BJ (cell line): ENCODE data around the gene ZNF771. TPM values are rescaled to one million over a fixed set of nuclear protein-coding genes. Genes with fewer than 3 reads are reported as not detected.

ENCODE experiments used
- CTCF ChIA-PET: fragments of 350-600 bp; formaldehyde crosslinking; extraction: SDS; loops from one replicate; lab custom pipeline; 2021; ENCODE audit warnings: antibody characterized with exemption, inconsistent platforms; lab: Yijun Ruan, JAX
- POLR2A ChIA-PET: fragments of 300-600 bp; sonication (Branson Sonifier 250); formaldehyde crosslinking; extraction: SDS; loops from one replicate; lab custom pipeline; 2021; ENCODE audit warnings: antibody characterized with exemption; lab: Charles Lee
- DNase-seq: peaks from one replicate; pipeline ENCODE4 v3.0.0-alpha.2; 2011; ENCODE audit warnings: low read depth
- H3K27me3 ChIP-seq: 2 replicates; pipeline ENCODE4 v1.6.0; 2011; ENCODE audit warnings: low read length; ENCODE audit not compliant: control insufficient read depth, insufficient read depth
- H3K36me3 ChIP-seq: 2 replicates; pipeline ENCODE4 v1.5.1; 2011; ENCODE audit warnings: low read length; ENCODE audit not compliant: control insufficient read depth, insufficient read depth
- H3K4me3 ChIP-seq: 2 replicates; pipeline ENCODE4 v1.5.1; 2011; ENCODE audit warnings: low read depth, mild to moderate bottlenecking, control low read depth, low read length
- CTCF ChIP-seq: IDR thresholded peaks from 2 replicates; pipeline ENCODE4 v1.5.1; 2011; ENCODE audit warnings: low read depth, mild to moderate bottlenecking, control low read depth, inconsistent platforms, low read length, moderate library complexity; ENCODE audit not compliant: insufficient read depth
- polyA minus RNA-seq: library from RNA; depleted of rRNA, polyadenylated mRNA; stranded (reverse); fragments of >200 nt; gene quantifications from 2 replicates; pipeline ENCODE4 v1.2.3, GENCODE V29; 2011; rRNA and poly(A)+ RNA removed
- polyA plus RNA-seq: library from polyadenylated mRNA; depleted of rRNA; stranded (reverse); fragments of >200 nt; gene quantifications from 2 replicates; pipeline ENCODE4 v1.2.3, GENCODE V29; 2011; rRNA removed

Gene ZNF771
- polyA plus RNA-seq: 6.8 and 7.9 TPM in 2 replicates
- 2.1 and 4.3 TPM in 2 replicates for polyA minus RNA-seq

- DNase-seq: peak; percentile 18
- Histone ChIP-seq H3K27me3 (no peaks in the 10 kb centered on the region), H3K36me3 (peaks cover 4% of the 10 kb centered on the region), H3K4me3 (peak within 1 kb of the TSS; percentile 57)
- TF ChIP-seq CTCF: no peak
- ChIA-PET CTCF (interaction anchor here (1.0 to 2.4 kb wide), 9 partner anchors 9 to 364 kb away, joined by 3 to 6 read pairs (median 4); partner anchors contain the start of genes DCTPP1 and ZNF48), POLR2A (interaction anchor here (0.9 kb wide), 1 partner anchor 10 kb away, joined by 3 read pairs; no protein-coding TSS in a partner anchor)
Measured at GRCh38 chr16:30407102-30407803, at the start of gene ZNF771. TSS of gene ZNF771 (plus strand) at chr16:30407606. CDS start at chr16:30408054, 448 bp downstream.

DNA sequence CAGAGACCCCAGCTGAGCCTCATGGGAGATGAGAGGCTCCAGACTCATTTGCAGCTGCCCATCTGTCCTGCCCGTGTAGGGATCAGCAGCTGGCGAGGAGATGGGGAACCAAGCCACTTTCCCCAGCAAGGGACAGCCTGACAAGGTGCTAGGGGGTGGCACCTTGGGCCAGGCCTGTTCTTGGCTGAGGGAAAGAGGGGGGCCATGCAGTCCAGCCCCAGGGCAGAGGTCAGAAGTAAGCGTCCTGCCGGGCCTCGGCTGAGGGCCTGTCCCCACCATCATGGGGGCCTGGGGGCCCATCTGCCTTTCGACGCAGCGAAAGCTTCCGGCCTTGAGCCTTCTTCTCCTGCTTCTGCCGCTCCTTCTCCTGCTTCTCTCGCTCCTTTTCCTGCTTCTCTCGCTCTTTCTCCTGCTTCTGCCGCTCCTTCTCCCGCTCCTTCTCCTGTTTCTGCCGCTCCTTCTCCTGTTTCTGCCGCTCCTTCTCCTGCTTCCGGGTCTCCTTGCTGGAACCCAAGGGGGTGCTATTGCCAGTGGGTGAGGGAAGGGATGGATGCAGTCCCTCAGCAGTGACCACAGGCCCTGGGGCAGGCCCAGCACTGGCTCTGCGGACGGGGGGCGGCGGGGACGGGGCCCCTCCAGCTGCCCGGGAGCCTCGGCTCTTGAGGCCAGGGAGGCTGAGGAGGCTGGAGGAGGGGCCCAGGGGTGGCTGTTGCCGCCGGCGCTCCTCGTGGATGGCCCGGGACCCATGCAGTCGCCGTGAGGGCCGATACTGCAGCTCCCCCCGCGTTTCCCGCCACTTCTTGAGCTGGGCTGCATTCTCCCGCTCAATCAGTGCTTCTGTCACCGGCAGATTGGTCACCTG lies 49.5 kb upstream of the ZNF771 start:
- ChIA-PET CTCF (interaction anchor here (1.7 to 1.8 kb wide), 2 partner anchors 10 to 52 kb away, joined by 5 to 6 read pairs; no protein-coding TSS in a partner anchor), POLR2A (no interaction called here)
- Histone ChIP-seq H3K36me3 (peaks cover 23% of the 10 kb centered on the region), H3K4me3 (no peak overlapping the region), H3K27me3 (no peaks in the 10 kb centered on the region)
- no peak for TF ChIP-seq CTCF
- no peak for DNase-seq

DNA sequence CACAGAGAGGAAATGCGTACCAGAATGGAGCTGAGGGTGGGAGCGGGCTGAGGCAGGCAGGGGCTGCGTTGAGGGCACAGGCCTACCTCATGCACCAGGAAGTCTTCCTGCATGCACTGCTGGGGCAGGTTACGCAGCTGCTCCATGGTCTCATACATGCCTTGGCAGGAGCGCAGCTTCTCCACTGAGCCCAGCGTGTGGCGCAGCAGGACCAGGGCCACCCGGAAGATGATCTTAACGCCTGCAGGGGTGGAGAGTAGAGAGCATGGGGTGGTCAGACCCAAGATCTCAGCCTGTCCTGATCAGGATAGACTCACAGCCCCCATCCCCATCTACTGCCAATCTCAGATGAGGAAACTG lies 48.8 kb upstream of the ZNF771 start:
- H3K36me3 ChIP-seq: peaks cover 22% of the 10 kb centered on the region

GRCh38 chr16:30358990-30359870 lies 48.2 kb upstream of the ZNF771 start:
- Histone ChIP-seq H3K27me3 (no peaks in the 10 kb centered on the region), H3K36me3 (peaks cover 22% of the 10 kb centered on the region), H3K4me3 (no peak overlapping the region)
- POLR2A ChIA-PET: no interaction called here
- no peak for TF ChIP-seq CTCF
- CTCF ChIA-PET: interaction anchor here (0.8 to 1.7 kb wide), 2 partner anchors 8 to 13 kb away, joined by 3 to 6 read pairs; no protein-coding TSS in a partner anchor
- DNase-seq: no peak

More for the DNA sequence above, 48.8 kb upstream of the ZNF771 start:
- no peak for DNase-seq
- ChIA-PET POLR2A (no interaction called here), CTCF (interaction anchor here (1.7 kb wide), 1 partner anchor 9 kb away, joined by 6 read pairs; no protein-coding TSS in a partner anchor)
- no peak for TF ChIP-seq CTCF
- H3K27me3 ChIP-seq: no peaks in the 10 kb centered on the region
- no peak overlapping the region for H3K4me3 ChIP-seq
